GM12878 (cell line): ENCODE results near the gene MAP3K1. TPM values are rescaled to one million over a fixed set of nuclear protein-coding genes. Genes with fewer than 3 reads are reported as not detected.

Experiments used
- ATAC-seq: fragments of 200-7000 bp; cut with Tn5 transposase; 3 replicates; pipeline ENCODE4 v1.9.1; 2020; ENCODE audit warnings: mild to moderate bottlenecking, moderate library complexity
- BruUV-seq: library from RNA; stranded (reverse); fragments of 400-500 nt; replicated peaks from 2 replicates; lab custom pipeline; 2021; lab: Mats Ljungman, UMichigan
- CTCF ChIA-PET: fragments of 300-600 bp; sonication (Branson Sonifier 250); formaldehyde crosslinking; extraction: SDS; loops from one replicate; lab custom pipeline; 2021; ENCODE audit warnings: inconsistent platforms; lab: Yijun Ruan, JAX
- POLR2A ChIA-PET: fragments of 350-600 bp; formaldehyde crosslinking; extraction: SDS; loops from one replicate; lab custom pipeline; 2021; ENCODE audit warnings: inconsistent platforms; lab: Charles Lee
- RAD21 ChIA-PET: fragments of 300-600 bp; sonication (Branson Sonifier 250); formaldehyde crosslinking; loops from one replicate; lab custom pipeline; 2023; ENCODE audit warnings: antibody characterized with exemption; ENCODE audit not compliant: unreplicated experiment; lab: Charles Lee
- SMC1A ChIA-PET: fragments of 300-600 bp; sonication (Branson Sonifier 250); formaldehyde crosslinking; loops from one replicate; lab custom pipeline; 2023; ENCODE audit not compliant: unreplicated experiment, uncharacterized antibody; lab: Charles Lee
- DNase-seq: peaks from one replicate; pipeline ENCODE4 v3.0.0-alpha.2; 2011; ENCODE audit warnings: low read depth, low spot score
- FAIRE-seq: peaks from 3 replicates; lab custom pipeline; 2011; peaks lifted over from hg19 to GRCh38; lab: Jason Lieb, UNC
- H2AFZ ChIP-seq: 2 replicates; pipeline ENCODE4 v1.6.0; 2011; ENCODE audit warnings: low read depth, low read length, control low read depth; ENCODE audit not compliant: control insufficient read depth
- H3K27ac ChIP-seq: 2 replicates; pipeline ENCODE4 v1.5.1; 2011; ENCODE audit warnings: control low read depth; ENCODE audit not compliant: control insufficient read depth, insufficient read depth
- H3K27me3 ChIP-seq, 2 experiments: replicated peaks in 1 of 2; 2 replicates each; pipeline versions ENCODE4 v1.6.0 to v1.6.1; 2011; ENCODE audit warnings: low read length in 1 of 2; ENCODE audit not compliant: control insufficient read depth in 2 of 2, insufficient read depth in 2 of 2
- H3K36me3 ChIP-seq, 2 experiments: 2 replicates each; pipeline ENCODE4 v1.5.1; 2011; ENCODE audit warnings: low read length in 1 of 2; ENCODE audit not compliant: control insufficient read depth in 2 of 2, insufficient read depth in 2 of 2
- H3K4me1 ChIP-seq: 2 replicates; pipeline ENCODE4 v1.6.1; 2011; ENCODE audit warnings: mild to moderate bottlenecking, low read length, moderate library complexity, mixed read lengths; ENCODE audit not compliant: control insufficient read depth, insufficient read depth
- H3K4me2 ChIP-seq: 2 replicates; pipeline ENCODE4 v1.6.0; 2011; ENCODE audit warnings: control low read depth; ENCODE audit not compliant: control insufficient read depth, insufficient read depth
- H3K4me3 ChIP-seq: fragments of 200-600 bp; sonication (generic); 2 replicates; pipeline ENCODE4 v1.5.1; 2016
- H3K79me2 ChIP-seq: 2 replicates; pipeline ENCODE4 v1.6.0; 2011; ENCODE audit warnings: low read length; ENCODE audit not compliant: control insufficient read depth, insufficient read depth
- H3K9ac ChIP-seq: 2 replicates; pipeline ENCODE4 v1.8.0; 2011; ENCODE audit warnings: low read length, control low read depth, mixed read lengths; ENCODE audit not compliant: control insufficient read depth, insufficient read depth
- H3K9me3 ChIP-seq: replicated peaks from 3 replicates; pipeline ENCODE4 v1.5.1; 2011; ENCODE audit warnings: mild to moderate bottlenecking, low read length; ENCODE audit not compliant: control insufficient read depth, insufficient read depth
- H4K20me1 ChIP-seq: 2 replicates; pipeline ENCODE4 v1.6.0; 2011; ENCODE audit not compliant: control insufficient read depth, insufficient read depth
- ASH2L ChIP-seq: fragments of 300-600, 200-600 bp; sonication (generic); IDR thresholded peaks from 2 replicates; pipeline ENCODE4 v1.6.1; 2017; ENCODE audit warnings: low read depth, mild to moderate bottlenecking, borderline replicate concordance
- CTCF ChIP-seq, 3 experiments: IDR thresholded peaks in 2 of 3; conservative IDR thresholded peaks in 1 of 3; 2 replicates each; pipeline ENCODE4 v1.5.1; 2011; ENCODE audit warnings: low read depth in 3 of 3, low read length in 3 of 3, mild to moderate bottlenecking in 3 of 3, control low read depth in 2 of 3, moderate library complexity in 2 of 3, inconsistent platforms in 1 of 3, mixed read lengths in 1 of 3; ENCODE audit not compliant: control insufficient read depth in 2 of 3, insufficient read depth in 1 of 3; ENCODE audit errors: extremely low read depth in 1 of 3
- HDAC2 ChIP-seq: fragments of 200-600 bp; sonication (generic); IDR thresholded peaks from 2 replicates; pipeline ENCODE4 v1.6.1; 2017
- KLF5 ChIP-seq: fragments of 450-650 bp; IDR thresholded peaks from 2 replicates; pipeline ENCODE4 v1.6.1; 2014; ENCODE audit warnings: mild to moderate bottlenecking; ENCODE audit not compliant: partially characterized antibody
- LARP7 ChIP-seq: fragments of 450-650 bp; IDR thresholded peaks from 2 replicates; pipeline ENCODE4 v1.6.1; 2017; ENCODE audit warnings: mild to moderate bottlenecking
- NFYA ChIP-seq: IDR thresholded peaks from 2 replicates; pipeline ENCODE4 v1.6.1; 2011; ENCODE audit warnings: low read depth, mild to moderate bottlenecking, low read length, improper control_type of control experiment, borderline replicate concordance
- NR2C2 ChIP-seq: IDR thresholded peaks from 2 replicates; pipeline ENCODE4 v1.6.1; 2011; ENCODE audit warnings: borderline replicate concordance, low read depth; ENCODE audit not compliant: control insufficient read depth, insufficient read length
- RCOR1 ChIP-seq: conservative IDR thresholded peaks from 2 replicates; pipeline ENCODE4 v1.6.1; 2012; ENCODE audit warnings: low read depth, low read length, improper control_type of control experiment
- RELA ChIP-seq: fragments of 450-650 bp; IDR thresholded peaks from 2 replicates; pipeline ENCODE4 v1.8.0; 2014; ENCODE audit warnings: borderline replicate concordance; ENCODE audit not compliant: partially characterized antibody
- RELB ChIP-seq: fragments of 450-650 bp; IDR thresholded peaks from 2 replicates; pipeline ENCODE4 v1.6.1; 2017; ENCODE audit warnings: low read depth, mild to moderate bottlenecking, moderate library complexity
- SRF ChIP-seq, 2 experiments: IDR thresholded peaks; 2 replicates each; pipeline ENCODE4 v1.6.1; 2011; ENCODE audit warnings: low read depth in 2 of 2, low read length in 2 of 2, mild to moderate bottlenecking in 1 of 2, moderate library complexity in 1 of 2
- TARDBP ChIP-seq: IDR thresholded peaks from 2 replicates; pipeline ENCODE4 v1.6.1; 2016; ENCODE audit warnings: borderline replicate concordance
- TBL1XR1 ChIP-seq: IDR thresholded peaks from 2 replicates; pipeline ENCODE4 v1.6.1; 2012; ENCODE audit warnings: low read depth, low read length, improper control_type of control experiment
- TCF7 ChIP-seq: IDR thresholded peaks from 2 replicates; pipeline ENCODE4 v1.6.1; 2014; ENCODE audit warnings: antibody characterized with exemption, borderline replicate concordance
- USF1 ChIP-seq: IDR thresholded peaks from 2 replicates; pipeline ENCODE4 v1.6.1; 2011; ENCODE audit warnings: borderline replicate concordance, low read depth, mild to moderate bottlenecking, moderate library complexity, mixed read lengths, low read length; ENCODE audit not compliant: insufficient read depth; ENCODE audit errors: extremely low read length
- USF2 ChIP-seq: IDR thresholded peaks from 2 replicates; pipeline ENCODE4 v1.6.1; 2011; ENCODE audit warnings: low read depth, low read length, improper control_type of control experiment, borderline replicate concordance
- YBX1 ChIP-seq: fragments of 450-650 bp; IDR thresholded peaks from 2 replicates; pipeline ENCODE4 v1.6.1; 2016; ENCODE audit warnings: antibody characterized with exemption
- YY1 ChIP-seq: IDR thresholded peaks from 2 replicates; pipeline ENCODE4 v1.6.1; 2011; ENCODE audit warnings: low read depth, mild to moderate bottlenecking, low read length
- WGBS: methylation state at CpG from one replicate; pipeline ENCODE4 v1.1.6; 2016; ENCODE audit warnings: low lambda C conversion rate; ENCODE audit not compliant: insufficient replicate concordance, insufficient coverage; ENCODE audit errors: missing lambda C conversion rate; 5-methylcytosine and 5-hydroxymethylcytosine counted together
- in situ Hi-C: fragments of 300-500 bp; cut with MboI; formaldehyde crosslinking; loops from 9 replicates; pipeline ENCODE4 v1.14.3; 2018; ENCODE audit warnings: mixed read lengths
- intact Hi-C: fragments of 100-400 bp; cut with micrococcal nuclease; formaldehyde crosslinking; loops from one replicate; pipeline ENCODE4 v1.14.2; 2022; ENCODE audit not compliant: unreplicated experiment
- polyA plus RNA-seq, 11 experiments: library from polyadenylated mRNA; depleted of rRNA in 4 of 11; unstranded in 6 of 11; stranded (reverse) in 5 of 11; fragments of >200 nt; fragmentation: Nextera tagmentation in 4 of 11; fragmentation: Illumina TruSeq in 1 of 11; extraction: Ambion mirVana in 4 of 11; extraction: Trizol in 1 of 11; gene quantifications; 1 replicate in 1 of 11; 2 replicates in 10 of 11; pipeline versions ENCODE4 v1.2.1 to v1.2.3, GENCODE V29; 2011 to 2016; ENCODE audit warnings: inconsistent platforms in 2 of 11, missing spikeins in 2 of 11, low read depth in 1 of 11
- total RNA-seq, 4 experiments: library from RNA; depleted of rRNA in 3 of 4; stranded (reverse); fragments of >200 nt in 3 of 4; fragmentation: Illumina TruSeq in 1 of 4; extraction: Trizol in 1 of 4; gene quantifications; 2 replicates each; pipeline versions ENCODE4 v1.2.1 to v1.2.3, GENCODE V29; 2013 to 2021

Gene MAP3K1
- total and polyA plus RNA-seq, 10 of the 15 experiments (the other 5 are each of a cell fraction or from before 2014, with no cell fraction given): 7.5 to 24.6 (median 12.6) TPM

- Histone ChIP-seq H3K36me3 (no peaks in the 10 kb centered on the region), H3K9me3 (no peaks in the 10 kb centered on the region), H3K27ac (no peak overlapping the region), H3K79me2 (no peaks in the 10 kb centered on the region), H4K20me1 (no peaks in the 10 kb centered on the region), H3K4me1 (no peaks in the 10 kb centered on the region), H3K4me3 (no peak overlapping the region), H3K4me2 (no peak overlapping the region), H3K9ac (no peak overlapping the region), H2AFZ (no peak overlapping the region), H3K27me3 (no peaks in the 10 kb centered on the region; a peak in 1 of 4 replicates)
- ChIA-PET SMC1A (interaction anchor here (1.2 kb wide), 1 partner anchor 53 kb away, joined by 3 read pairs; no protein-coding TSS in a partner anchor), CTCF (interaction anchor here (1.0 kb wide), 1 partner anchor 33 kb away, joined by 3 read pairs; no protein-coding TSS in a partner anchor), POLR2A (no interaction called here), RAD21 (no interaction called here)
- WGBS: 42% methylated on average over 6 of the region's 6 CpGs
- no TSS peak for BruUV-seq
- TF ChIP-seq NR2C2 (no peak), TBL1XR1 (no peak), NFYA (no peak), ASH2L (no peak), TARDBP (no peak), TCF7 (no peak), SRF (IDR thresholded peaks at IDR 0.05; ENCODE audit: low read depth in 2 of 2, low read length in 2 of 2) (no peak), RCOR1 (no peak), RELB (no peak), USF1 (no peak), HDAC2 (no peak), LARP7 (no peak), CTCF (IDR thresholded peaks at IDR 0.05 in 2 of 3, conservative IDR thresholded peaks at IDR 0.05 in 1 of 3; ENCODE audit: control insufficient read depth in 2 of 3, extremely low read depth in 1 of 3, insufficient read depth in 1 of 3, low read depth in 3 of 3, low read length in 3 of 3) (no peak), USF2 (no peak), YY1 (no peak), YBX1 (no peak), RELA (no peak), KLF5 (no peak)
- intact Hi-C loops (no loop called here), in situ Hi-C loops (no loop called here)
- DNase-seq (no peak), FAIRE-seq (no peak), ATAC-seq (no peak)
Observed at GRCh38 chr5:56772767-56773166, 42.6 kb upstream of the MAP3K1 start.
